Muscle layer of colon (tissue), 2 donors: ENCODE measurements around the gene GPR26.

Experiments
- H3K27ac ChIP-seq: one replicate; pipeline ENCODE4 v1.7.0; 2013; ENCODE audit warnings: low read depth, mild to moderate bottlenecking, low read length, moderate library complexity
- H3K27me3 ChIP-seq, 2 donors: one replicate each; pipeline ENCODE4 v1.7.0; 2013; ENCODE audit warnings: low read length in 2 of 2, mild to moderate bottlenecking in 2 of 2; ENCODE audit not compliant: insufficient read depth in 2 of 2, control insufficient read depth in 1 of 2
- H3K36me3 ChIP-seq: one replicate; pipeline ENCODE4 v1.7.0; 2013; ENCODE audit warnings: mild to moderate bottlenecking, low read length; ENCODE audit not compliant: insufficient read depth
- H3K4me1 ChIP-seq: one replicate; pipeline ENCODE4 v1.7.0; 2013; ENCODE audit warnings: mild to moderate bottlenecking, low read length; ENCODE audit not compliant: insufficient read depth
- H3K4me3 ChIP-seq, 2 donors: one replicate each; pipeline ENCODE4 v1.7.0; 2013; ENCODE audit warnings: low read length in 2 of 2, low read depth in 1 of 2, mild to moderate bottlenecking in 1 of 2, moderate library complexity in 1 of 2
- H3K9ac ChIP-seq: one replicate; pipeline ENCODE4 v1.7.0; 2013; ENCODE audit warnings: low read length
- H3K9me3 ChIP-seq: one replicate; pipeline ENCODE4 v1.7.0; 2013; ENCODE audit warnings: mild to moderate bottlenecking, low read length
- donor health status: abdominal sarcoma.
- donor health status: Adenocarcinoma of cecum.

GPR26 gene, protein sequence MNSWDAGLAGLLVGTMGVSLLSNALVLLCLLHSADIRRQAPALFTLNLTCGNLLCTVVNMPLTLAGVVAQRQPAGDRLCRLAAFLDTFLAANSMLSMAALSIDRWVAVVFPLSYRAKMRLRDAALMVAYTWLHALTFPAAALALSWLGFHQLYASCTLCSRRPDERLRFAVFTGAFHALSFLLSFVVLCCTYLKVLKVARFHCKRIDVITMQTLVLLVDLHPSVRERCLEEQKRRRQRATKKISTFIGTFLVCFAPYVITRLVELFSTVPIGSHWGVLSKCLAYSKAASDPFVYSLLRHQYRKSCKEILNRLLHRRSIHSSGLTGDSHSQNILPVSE

GRCh38 chr10:123666318-123667236 lies at the start of gene GPR26:
GPR26 (plus strand) TSS chr10:123666355; CDS start chr10:123666408, 53 bp downstream.
- Histone ChIP-seq H3K27ac (no peak within 1 kb of the TSS), H3K9me3 (no peaks in the 10 kb centered on the region), H3K36me3 (no peaks in the 10 kb centered on the region), H3K4me1 (no peaks in the 10 kb centered on the region), H3K9ac (no peak within 1 kb of the TSS), H3K27me3 (peaks cover 10 to 35% of the 10 kb centered on the region in 2 donors), H3K4me3 (no peak within 1 kb of the TSS)

DNA sequence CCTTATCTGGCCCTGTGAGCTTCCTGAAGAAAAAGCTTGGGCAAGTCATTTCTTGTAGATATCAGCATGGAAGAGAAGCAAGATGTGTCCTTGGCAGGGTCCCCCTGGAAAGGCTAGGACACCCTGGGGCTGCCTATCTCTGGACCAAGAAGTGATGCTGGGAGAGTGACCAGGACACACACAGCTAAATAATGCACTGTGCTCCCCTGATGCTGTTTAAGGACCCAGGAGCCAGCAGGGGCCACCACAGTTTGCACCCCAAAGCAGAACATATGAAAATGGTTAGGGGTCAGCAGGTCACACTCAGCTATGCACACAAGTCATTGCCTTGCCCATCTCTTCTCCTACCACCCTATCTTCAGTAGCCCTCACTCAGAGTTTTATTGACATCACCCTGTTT lies 47.9 kb upstream of the GPR26 start:
- no peak overlapping the region for H3K27ac ChIP-seq
- no peaks in the 10 kb centered on the region for H3K9me3 ChIP-seq
- H3K27me3 ChIP-seq = peaks cover 0 to 3% of the 10 kb centered on the region in 2 donors
- H3K36me3 ChIP-seq = no peaks in the 10 kb centered on the region
- no peak overlapping the region for H3K4me3 ChIP-seq
- no peaks in the 10 kb centered on the region for H3K4me1 ChIP-seq
- H3K9ac ChIP-seq = no peak overlapping the region

DNA sequence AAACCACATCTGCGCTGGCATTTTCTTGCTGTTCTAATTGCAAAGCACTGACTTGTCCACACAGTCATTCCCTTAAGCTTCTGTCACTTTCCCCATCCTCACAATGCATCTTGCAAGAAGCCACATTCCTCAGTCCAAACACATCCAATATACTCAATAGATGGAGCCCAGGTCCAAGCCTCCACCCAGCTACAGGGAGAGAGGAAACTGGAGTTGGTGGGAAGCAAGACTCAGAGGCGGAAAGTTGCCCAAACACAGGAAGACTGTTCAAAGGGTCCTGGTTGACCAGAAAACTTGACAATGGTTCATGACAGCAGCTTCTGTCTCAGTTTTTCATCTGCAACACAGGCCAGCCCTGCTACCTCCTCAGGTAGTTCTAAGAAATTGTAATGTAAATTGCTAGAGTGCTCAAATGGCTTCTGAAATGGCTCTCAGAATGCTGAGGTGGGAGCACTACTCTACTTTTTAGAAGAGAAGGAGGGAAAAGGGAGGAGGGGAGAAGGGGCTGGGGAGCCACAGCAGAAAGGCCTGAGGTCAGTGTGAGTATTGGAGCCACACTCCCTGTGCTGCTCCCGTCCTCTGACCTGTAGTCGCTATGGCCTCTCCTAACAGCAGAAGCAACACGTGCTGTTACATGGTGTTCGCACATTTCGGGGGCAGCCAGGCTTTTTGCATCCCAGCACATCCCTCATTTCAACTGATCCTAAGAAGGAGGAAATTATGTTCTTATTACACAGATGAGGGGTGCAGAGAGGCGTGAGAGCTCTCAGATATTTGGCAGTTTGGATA lies 46.9 kb upstream of the GPR26 start:
- Histone ChIP-seq H3K9ac (no peak overlapping the region), H3K9me3 (no peaks in the 10 kb centered on the region), H3K4me3 (no peak overlapping the region), H3K27me3 (peaks cover 0 to 3% of the 10 kb centered on the region in 2 donors), H3K36me3 (no peaks in the 10 kb centered on the region), H3K4me1 (no peaks in the 10 kb centered on the region), H3K27ac (no peak overlapping the region)

GRCh38 chr10:123620621-123621020 lies 45.5 kb upstream of the GPR26 start:
- H3K9me3 ChIP-seq = no peaks in the 10 kb centered on the region
- H3K4me3 ChIP-seq = no peak overlapping the region
- no peaks in the 10 kb centered on the region for H3K27me3 ChIP-seq
- no peak overlapping the region for H3K27ac ChIP-seq
- no peaks in the 10 kb centered on the region for H3K36me3 ChIP-seq
- no peak overlapping the region for H3K9ac ChIP-seq
- H3K4me1 ChIP-seq = no peaks in the 10 kb centered on the region

DNA sequence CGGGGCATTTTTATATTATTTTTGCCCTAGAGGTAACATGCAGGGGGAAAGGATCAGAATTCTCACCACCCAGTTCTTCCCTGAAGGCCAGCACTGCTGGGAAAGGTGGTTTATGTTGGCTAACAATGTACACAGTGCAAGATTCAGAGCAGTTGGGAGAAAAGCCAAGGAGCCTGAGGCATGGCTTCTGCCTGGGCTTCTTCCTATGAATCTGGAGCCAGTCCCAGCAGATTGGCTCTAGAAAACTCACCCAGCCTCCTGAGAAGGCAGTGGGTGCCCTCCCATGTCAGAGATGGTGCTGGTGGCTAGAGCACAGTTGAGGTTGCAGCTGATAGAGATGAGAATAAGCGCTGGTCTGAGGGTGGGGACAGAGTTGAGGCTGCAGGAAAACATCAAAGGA lies 44.7 kb upstream of the GPR26 start:
- no peak overlapping the region for H3K9ac ChIP-seq
- H3K27ac ChIP-seq = no peak overlapping the region
- no peak overlapping the region for H3K4me3 ChIP-seq
- no peaks in the 10 kb centered on the region for H3K36me3 ChIP-seq
- no peaks in the 10 kb centered on the region for H3K4me1 ChIP-seq
- no peaks in the 10 kb centered on the region for H3K27me3 ChIP-seq
- no peaks in the 10 kb centered on the region for H3K9me3 ChIP-seq

DNA sequence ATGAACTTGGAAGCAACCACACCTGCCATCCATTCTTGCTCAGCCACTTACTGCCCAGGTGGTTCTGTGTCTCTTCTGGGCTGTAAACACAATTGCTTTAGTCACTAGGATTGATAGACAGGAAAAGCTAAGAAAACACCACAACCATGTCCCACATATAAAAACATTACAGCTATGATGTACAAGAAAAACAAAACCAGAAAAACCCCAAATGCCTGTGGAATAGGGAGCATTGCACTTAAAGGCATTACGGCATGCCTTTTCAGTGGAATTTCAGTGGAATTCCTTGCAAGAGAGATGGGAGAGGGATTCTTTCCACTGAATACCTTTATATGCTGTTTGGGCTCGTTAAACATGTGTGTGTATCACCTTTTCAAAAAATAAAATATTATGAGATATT lies 44.2 kb upstream of the GPR26 start:
- Histone ChIP-seq H3K27ac (no peak overlapping the region), H3K36me3 (no peaks in the 10 kb centered on the region), H3K4me1 (no peaks in the 10 kb centered on the region), H3K27me3 (no peaks in the 10 kb centered on the region), H3K9ac (no peak overlapping the region), H3K9me3 (no peaks in the 10 kb centered on the region), H3K4me3 (no peak overlapping the region)

GRCh38 chr10:123622381-123622780 lies 43.8 kb upstream of the GPR26 start:
- no peak overlapping the region for H3K4me3 ChIP-seq
- H3K27me3 ChIP-seq = no peaks in the 10 kb centered on the region
- no peak overlapping the region for H3K27ac ChIP-seq
- H3K9me3 ChIP-seq = no peaks in the 10 kb centered on the region
- H3K9ac ChIP-seq = no peak overlapping the region
- no peaks in the 10 kb centered on the region for H3K36me3 ChIP-seq
- H3K4me1 ChIP-seq = no peaks in the 10 kb centered on the region

GRCh38 chr10:123624086-123624485 lies 42.1 kb upstream of the GPR26 start:
- no peak overlapping the region for H3K4me3 ChIP-seq
- H3K36me3 ChIP-seq = no peaks in the 10 kb centered on the region
- H3K27me3 ChIP-seq = no peaks in the 10 kb centered on the region
- no peaks in the 10 kb centered on the region for H3K9me3 ChIP-seq
- H3K27ac ChIP-seq = no peak overlapping the region
- H3K9ac ChIP-seq = no peak overlapping the region
- no peaks in the 10 kb centered on the region for H3K4me1 ChIP-seq

DNA sequence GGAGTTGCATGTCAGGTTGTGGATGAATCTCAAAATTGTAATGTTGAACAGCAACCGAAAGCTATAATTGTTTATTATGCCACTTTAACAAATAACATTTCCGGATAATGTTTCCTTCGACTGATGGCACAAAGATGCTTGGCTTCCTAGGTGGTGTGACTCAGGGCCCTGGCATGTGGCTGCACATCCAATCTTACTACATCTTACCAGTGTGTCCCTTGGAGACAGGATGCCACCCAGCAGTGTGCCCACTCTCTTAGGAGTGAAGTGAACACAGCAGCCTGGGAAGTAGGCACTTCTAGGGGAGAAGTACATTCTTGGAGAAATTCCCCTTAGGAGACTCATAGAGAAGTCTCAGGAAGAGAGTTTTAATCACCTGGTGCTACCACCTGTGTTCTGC lies 33.0 kb upstream of the GPR26 start:
- H3K36me3 ChIP-seq = no peaks in the 10 kb centered on the region
- H3K27me3 ChIP-seq = no peaks in the 10 kb centered on the region
- H3K27ac ChIP-seq = no peak overlapping the region
- no peak overlapping the region for H3K9ac ChIP-seq
- no peaks in the 10 kb centered on the region for H3K4me1 ChIP-seq
- no peak overlapping the region for H3K4me3 ChIP-seq
- H3K9me3 ChIP-seq = no peaks in the 10 kb centered on the region

- Histone ChIP-seq H3K27ac (no peak overlapping the region), H3K4me1 (no peaks in the 10 kb centered on the region), H3K27me3 (no peaks in the 10 kb centered on the region), H3K9ac (no peak overlapping the region), H3K36me3 (no peaks in the 10 kb centered on the region), H3K4me3 (no peak overlapping the region), H3K9me3 (no peaks in the 10 kb centered on the region)
Measured at GRCh38 chr10:123633636-123634035, 32.5 kb upstream of the GPR26 start.

- no peaks in the 10 kb centered on the region for H3K9me3 ChIP-seq
Measured at GRCh38 chr10:123634221-123634620, 31.9 kb upstream of the GPR26 start.

More at GRCh38 chr10:123634221-123634620, 31.9 kb upstream of the GPR26 start:
- Histone ChIP-seq H3K27ac (no peak overlapping the region), H3K4me3 (no peak overlapping the region), H3K4me1 (no peaks in the 10 kb centered on the region), H3K36me3 (no peaks in the 10 kb centered on the region), H3K27me3 (no peaks in the 10 kb centered on the region), H3K9ac (no peak overlapping the region)
